HepG2 (cell line): ENCODE data around the gene MLST8. TPM values are rescaled to one million over a fixed set of nuclear protein-coding genes. Genes with fewer than 3 reads are reported as not detected.

ENCODE experiments used
- FOXC1 ChIP-seq: sonication (generic); formaldehyde crosslinking; IDR thresholded peaks from 2 replicates; pipeline ENCODE4 v1.8.0; 2022; ENCODE audit warnings: mild to moderate bottlenecking, missing genetic modification reagents, borderline replicate concordance
- KLF11 ChIP-seq: IDR thresholded peaks from 2 replicates; pipeline ENCODE4 v1.6.1; 2016; ENCODE audit warnings: missing compliant biosample characterization
- MXI1 ChIP-seq: IDR thresholded peaks from 3 replicates; pipeline ENCODE4 v1.6.1; 2012; ENCODE audit warnings: low read depth, low read length, inconsistent platforms, borderline replicate concordance
- NR2F6 ChIP-seq, 2 experiments: IDR thresholded peaks; 2 replicates each; pipeline ENCODE4 v1.6.1; 2016; ENCODE audit warnings: antibody characterized with exemption in 1 of 2, mild to moderate bottlenecking in 1 of 2
- PITX1 ChIP-seq: sonication (generic); formaldehyde crosslinking; IDR thresholded peaks from 2 replicates; pipeline ENCODE4 v1.5.1; 2020; ENCODE audit warnings: mild to moderate bottlenecking, missing genetic modification reagents
- RNF2 ChIP-seq: fragments of 450-650 bp; conservative IDR thresholded peaks from 2 replicates; pipeline ENCODE4 v1.6.1; 2016; ENCODE audit warnings: low read depth
- SMAD1 ChIP-seq: sonication (generic); formaldehyde crosslinking; IDR thresholded peaks from 2 replicates; pipeline ENCODE4 v1.4.0; 2020; ENCODE audit warnings: missing genetic modification reagents, low read depth, mild to moderate bottlenecking, borderline replicate concordance
- TRAFD1 ChIP-seq: sonication (generic); formaldehyde crosslinking; IDR thresholded peaks from 2 replicates; pipeline ENCODE4 v1.5.1; 2020; ENCODE audit warnings: missing genetic modification reagents, mild to moderate bottlenecking, borderline replicate concordance
- ZMYM4 ChIP-seq: sonication (generic); formaldehyde crosslinking; IDR thresholded peaks from 2 replicates; pipeline ENCODE4 v1.8.1; 2023; ENCODE audit warnings: mild to moderate bottlenecking, missing genetic modification reagents
- ZNF280D ChIP-seq: sonication (generic); formaldehyde crosslinking; IDR thresholded peaks from 2 replicates; pipeline ENCODE4 v1.5.1; 2020; ENCODE audit warnings: mild to moderate bottlenecking, missing genetic modification reagents
- ZNF30 ChIP-seq: sonication (generic); formaldehyde crosslinking; IDR thresholded peaks from 2 replicates; pipeline ENCODE4 v1.5.0; 2020; ENCODE audit warnings: mild to moderate bottlenecking, missing genetic modification reagents
- ZNF574 ChIP-seq: sonication (generic); formaldehyde crosslinking; IDR thresholded peaks from 2 replicates; pipeline ENCODE4 v1.4.0; 2020; ENCODE audit warnings: missing genetic modification reagents
- ZNF777 ChIP-seq: sonication (generic); formaldehyde crosslinking; IDR thresholded peaks from 2 replicates; pipeline ENCODE4 v1.4.0; 2020; ENCODE audit warnings: missing genetic modification reagents
- polyA plus RNA-seq, 8 experiments: library from polyadenylated mRNA; depleted of rRNA in 3 of 8; stranded (reverse) in 7 of 8; unstranded in 1 of 8; fragments of >200 nt; fragmentation: Illumina TruSeq in 4 of 8; extraction: Trizol in 4 of 8; gene quantifications; 2 replicates each; pipeline versions ENCODE4 v1.2.1 to v1.2.3, GENCODE V29; 2011 to 2016; ENCODE audit warnings: low read depth in 4 of 8, missing spikeins in 1 of 8, mixed read lengths in 1 of 8; ENCODE audit not compliant: insufficient read depth in 1 of 8
- total RNA-seq, 5 experiments: library from RNA; depleted of rRNA; stranded (reverse); fragments of >200 nt; fragmentation: Illumina TruSeq; extraction: Trizol; gene quantifications; 2 replicates each; pipeline ENCODE4 v1.2.3, GENCODE V29; 2016; ENCODE audit warnings: low read depth in 1 of 5
- TF ChIP-seq, protein P1 (sequence below): sonication (generic); formaldehyde crosslinking; IDR thresholded peaks from 2 replicates; pipeline ENCODE4 v1.4.0; 2020; ENCODE audit warnings: missing genetic modification reagents
- TF ChIP-seq, protein P2 (sequence below): sonication (generic); formaldehyde crosslinking; IDR thresholded peaks from 2 replicates; pipeline ENCODE4 v1.5.1; 2020; ENCODE audit warnings: mild to moderate bottlenecking, missing genetic modification reagents, moderate library complexity
- TF ChIP-seq, protein P3 (sequence below): sonication (generic); formaldehyde crosslinking; conservative IDR thresholded peaks from 2 replicates; pipeline ENCODE4 v1.4.0; 2020; ENCODE audit warnings: missing genetic modification reagents

The MLST8 gene
- total and polyA plus RNA-seq, 2 of the 13 experiments (the other 11 are each of a cell fraction or from before 2014, with no cell fraction given), result 30.8 to 72.7 TPM

DNA sequence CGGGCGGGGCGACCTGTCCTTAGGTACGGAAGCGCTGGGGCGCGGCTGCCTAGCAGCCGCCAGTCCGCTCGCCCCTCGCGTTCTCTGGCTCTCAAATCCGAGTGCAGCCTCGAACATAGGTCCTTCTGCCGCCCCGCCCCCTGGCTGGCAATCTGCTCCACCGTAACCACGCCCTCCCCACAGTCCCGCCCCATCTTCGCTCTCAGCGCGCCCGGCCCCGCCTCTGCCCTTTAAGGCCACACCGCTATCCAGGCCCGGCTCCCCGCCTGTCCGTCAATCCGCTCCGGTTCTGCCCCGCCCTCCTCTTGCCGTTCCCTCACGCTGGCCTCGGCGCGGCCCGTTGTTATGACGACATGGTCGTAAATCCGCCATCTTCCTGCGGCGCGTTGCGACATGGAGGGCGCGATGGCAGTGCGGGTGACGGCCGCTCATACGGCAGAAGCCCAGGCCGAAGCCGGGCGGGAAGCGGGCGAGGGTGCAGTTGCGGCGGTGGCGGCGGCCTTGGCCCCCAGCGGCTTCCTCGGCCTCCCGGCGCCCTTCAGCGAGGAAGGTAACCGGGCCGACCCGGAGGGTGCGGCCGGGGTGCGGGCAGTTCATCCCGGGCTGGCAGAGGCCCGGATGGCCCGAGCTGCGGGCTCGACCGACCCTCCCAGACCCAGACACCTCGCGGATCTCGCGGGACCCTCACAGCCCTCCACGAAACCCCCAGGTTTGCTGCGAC lies 18.1 kb downstream of the MLST8 start, which contains the start of gene E4F1 (continued):
- TF ChIP-seq SMAD1, result peak; percentile 73; the same call in 1 of the 2 replicates
- TF ChIP-seq ZMYM4 (CRISPR knock-in tag), result peak; percentile 81
- TF ChIP-seq RNF2, result no peak
- TF ChIP-seq ZNF30, result no peak
- TF ChIP-seq TRAFD1 (CRISPR knock-in tag), result no peak
- TF ChIP-seq FOXC1 (CRISPR knock-in tag), result no peak
- peak; percentile 52; the same call in 1 of the 2 replicates for TF ChIP-seq ZNF280D (CRISPR knock-in tag)
- TF ChIP-seq, protein P1, sequence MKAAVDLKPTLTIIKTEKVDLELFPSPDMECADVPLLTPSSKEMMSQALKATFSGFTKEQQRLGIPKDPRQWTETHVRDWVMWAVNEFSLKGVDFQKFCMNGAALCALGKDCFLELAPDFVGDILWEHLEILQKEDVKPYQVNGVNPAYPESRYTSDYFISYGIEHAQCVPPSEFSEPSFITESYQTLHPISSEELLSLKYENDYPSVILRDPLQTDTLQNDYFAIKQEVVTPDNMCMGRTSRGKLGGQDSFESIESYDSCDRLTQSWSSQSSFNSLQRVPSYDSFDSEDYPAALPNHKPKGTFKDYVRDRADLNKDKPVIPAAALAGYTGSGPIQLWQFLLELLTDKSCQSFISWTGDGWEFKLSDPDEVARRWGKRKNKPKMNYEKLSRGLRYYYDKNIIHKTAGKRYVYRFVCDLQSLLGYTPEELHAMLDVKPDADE (CRISPR knock-in tag), result no peak
- peak; percentile 90 for TF ChIP-seq PITX1 (CRISPR knock-in tag)
- peak; percentile 90 for TF ChIP-seq ZNF574 (CRISPR knock-in tag)
- peak; percentile 97 for TF ChIP-seq MXI1
- TF ChIP-seq, protein P2, sequence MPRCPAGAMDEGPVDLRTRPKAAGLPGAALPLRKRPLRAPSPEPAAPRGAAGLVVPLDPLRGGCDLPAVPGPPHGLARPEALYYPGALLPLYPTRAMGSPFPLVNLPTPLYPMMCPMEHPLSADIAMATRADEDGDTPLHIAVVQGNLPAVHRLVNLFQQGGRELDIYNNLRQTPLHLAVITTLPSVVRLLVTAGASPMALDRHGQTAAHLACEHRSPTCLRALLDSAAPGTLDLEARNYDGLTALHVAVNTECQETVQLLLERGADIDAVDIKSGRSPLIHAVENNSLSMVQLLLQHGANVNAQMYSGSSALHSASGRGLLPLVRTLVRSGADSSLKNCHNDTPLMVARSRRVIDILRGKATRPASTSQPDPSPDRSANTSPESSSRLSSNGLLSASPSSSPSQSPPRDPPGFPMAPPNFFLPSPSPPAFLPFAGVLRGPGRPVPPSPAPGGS (CRISPR knock-in tag), result no peak; the same call in 1 of the 2 replicates
- TF ChIP-seq NR2F6 (IDR thresholded peaks at IDR 0.05), result no peak
- TF ChIP-seq NR2F6 (CRISPR knock-in tag; IDR thresholded peaks at IDR 0.05), result 0 out of 2 replicates have a peak, but pooled peaks have one; percentile 31
- TF ChIP-seq ZNF777 (CRISPR knock-in tag), result peak; percentile 71; the same call in 1 of the 2 replicates
- TF ChIP-seq, protein P3, sequence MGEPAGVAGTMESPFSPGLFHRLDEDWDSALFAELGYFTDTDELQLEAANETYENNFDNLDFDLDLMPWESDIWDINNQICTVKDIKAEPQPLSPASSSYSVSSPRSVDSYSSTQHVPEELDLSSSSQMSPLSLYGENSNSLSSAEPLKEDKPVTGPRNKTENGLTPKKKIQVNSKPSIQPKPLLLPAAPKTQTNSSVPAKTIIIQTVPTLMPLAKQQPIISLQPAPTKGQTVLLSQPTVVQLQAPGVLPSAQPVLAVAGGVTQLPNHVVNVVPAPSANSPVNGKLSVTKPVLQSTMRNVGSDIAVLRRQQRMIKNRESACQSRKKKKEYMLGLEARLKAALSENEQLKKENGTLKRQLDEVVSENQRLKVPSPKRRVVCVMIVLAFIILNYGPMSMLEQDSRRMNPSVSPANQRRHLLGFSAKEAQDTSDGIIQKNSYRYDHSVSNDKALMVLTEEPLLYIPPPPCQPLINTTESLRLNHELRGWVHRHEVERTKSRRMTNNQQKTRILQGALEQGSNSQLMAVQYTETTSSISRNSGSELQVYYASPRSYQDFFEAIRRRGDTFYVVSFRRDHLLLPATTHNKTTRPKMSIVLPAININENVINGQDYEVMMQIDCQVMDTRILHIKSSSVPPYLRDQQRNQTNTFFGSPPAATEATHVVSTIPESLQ, result no peak
- TF ChIP-seq KLF11, result no peak
